Trophoblast cell (in vitro differentiated cells and primary cell): ENCODE results near the gene KCNMA1.

Experiments
- DNase-seq, 2 donors: peaks; one replicate each; pipeline ENCODE4 v3.0.0-alpha.2; 2016
- H2AFZ ChIP-seq: 2 replicates; pipeline ENCODE4 v1.6.1; 2013; ENCODE audit warnings: low read length, moderate library complexity, mild to moderate bottlenecking; ENCODE audit not compliant: insufficient read depth, poor library complexity
- H2AK5ac ChIP-seq: 2 replicates; pipeline ENCODE4 v1.6.1; 2013; ENCODE audit warnings: mild to moderate bottlenecking, low read length
- H2BK120ac ChIP-seq: 2 replicates; pipeline ENCODE4 v1.6.1; 2013; ENCODE audit warnings: low read length, mild to moderate bottlenecking, moderate library complexity; ENCODE audit not compliant: insufficient read depth, poor library complexity
- H2BK12ac ChIP-seq: 2 replicates; pipeline ENCODE4 v1.6.1; 2013; ENCODE audit warnings: mild to moderate bottlenecking, low read length, moderate library complexity
- H2BK5ac ChIP-seq: 2 replicates; pipeline ENCODE4 v1.6.1; 2013; ENCODE audit warnings: low read length, low read depth, moderate library complexity, mild to moderate bottlenecking; ENCODE audit not compliant: poor library complexity
- H3K14ac ChIP-seq: 2 replicates; pipeline ENCODE4 v1.6.1; 2013; ENCODE audit warnings: mild to moderate bottlenecking, low read length
- H3K18ac ChIP-seq: 2 replicates; pipeline ENCODE4 v1.6.1; 2013; ENCODE audit warnings: mild to moderate bottlenecking, low read length
- H3K23ac ChIP-seq: 2 replicates; pipeline ENCODE4 v1.6.1; 2013; ENCODE audit warnings: low read length
- H3K27ac ChIP-seq: 2 replicates; pipeline ENCODE4 v1.5.1; 2013; ENCODE audit warnings: low read depth, mild to moderate bottlenecking, inconsistent platforms, low read length, moderate library complexity
- H3K27me3 ChIP-seq: 2 replicates; pipeline ENCODE4 v1.6.1; 2013; ENCODE audit warnings: inconsistent platforms, mild to moderate bottlenecking, low read length, moderate library complexity; ENCODE audit not compliant: insufficient read depth
- H3K36me3 ChIP-seq, 2 experiments: 1 replicate in 1 of 2; 2 replicates in 1 of 2; pipeline ENCODE4 v1.6.1; 2013; ENCODE audit warnings: low read length in 2 of 2, mild to moderate bottlenecking in 2 of 2, moderate library complexity in 1 of 2; ENCODE audit not compliant: insufficient read depth in 2 of 2, control insufficient read depth in 1 of 2
- H3K4ac ChIP-seq: 2 replicates; pipeline ENCODE4 v1.6.1; 2013; ENCODE audit warnings: low read depth, mild to moderate bottlenecking, low read length, moderate library complexity
- H3K4me1 ChIP-seq, 2 experiments: 1 replicate in 1 of 2; 2 replicates in 1 of 2; pipeline ENCODE4 v1.6.1; 2013; ENCODE audit warnings: low read length in 2 of 2, mild to moderate bottlenecking in 2 of 2, moderate library complexity in 1 of 2; ENCODE audit not compliant: insufficient read depth in 2 of 2, control insufficient read depth in 1 of 2
- H3K4me2 ChIP-seq: 2 replicates; pipeline ENCODE4 v1.6.1; 2013; ENCODE audit warnings: inconsistent platforms, mild to moderate bottlenecking, low read length, moderate library complexity
- H3K4me3 ChIP-seq: 2 replicates; pipeline ENCODE4 v1.5.1; 2013; ENCODE audit warnings: mild to moderate bottlenecking, low read depth, low read length, inconsistent platforms
- H3K79me1 ChIP-seq: one replicate; pipeline ENCODE4 v1.6.1; 2013; ENCODE audit warnings: low read length
- H3K79me2 ChIP-seq: 2 replicates; pipeline ENCODE4 v1.6.1; 2013; ENCODE audit warnings: low read length, mild to moderate bottlenecking; ENCODE audit not compliant: control insufficient read depth, insufficient read depth, poor library complexity
- H3K9ac ChIP-seq: 2 replicates; pipeline ENCODE4 v1.6.1; 2013; ENCODE audit warnings: mild to moderate bottlenecking, low read length
- H3K9me3 ChIP-seq: 2 replicates; pipeline ENCODE4 v1.6.1; 2013; ENCODE audit warnings: low read depth, mild to moderate bottlenecking, control low read depth, inconsistent platforms, low read length; ENCODE audit not compliant: insufficient read depth
- H4K12ac ChIP-seq: 2 replicates; pipeline ENCODE4 v1.6.1; 2013; ENCODE audit warnings: low read depth, mild to moderate bottlenecking, low read length, moderate library complexity
- H4K8ac ChIP-seq: 2 replicates; pipeline ENCODE4 v1.6.1; 2013; ENCODE audit warnings: low read depth, mild to moderate bottlenecking, low read length, moderate library complexity
- H4K91ac ChIP-seq: one replicate; pipeline ENCODE4 v1.6.1; 2013; ENCODE audit warnings: low read depth, mild to moderate bottlenecking, low read length, moderate library complexity
- WGBS: extraction: QIAGEN DNeasy Blood & Tissue Kit; methylation state at CpG from one replicate; pipeline ENCODE4 v1.1.7; 2013; ENCODE audit warnings: missing lambda C conversion rate; ENCODE audit not compliant: insufficient read length, insufficient coverage; ENCODE audit errors: extremely low coverage; 5-methylcytosine and 5-hydroxymethylcytosine counted together

The KCNMA1 gene

DNA sequence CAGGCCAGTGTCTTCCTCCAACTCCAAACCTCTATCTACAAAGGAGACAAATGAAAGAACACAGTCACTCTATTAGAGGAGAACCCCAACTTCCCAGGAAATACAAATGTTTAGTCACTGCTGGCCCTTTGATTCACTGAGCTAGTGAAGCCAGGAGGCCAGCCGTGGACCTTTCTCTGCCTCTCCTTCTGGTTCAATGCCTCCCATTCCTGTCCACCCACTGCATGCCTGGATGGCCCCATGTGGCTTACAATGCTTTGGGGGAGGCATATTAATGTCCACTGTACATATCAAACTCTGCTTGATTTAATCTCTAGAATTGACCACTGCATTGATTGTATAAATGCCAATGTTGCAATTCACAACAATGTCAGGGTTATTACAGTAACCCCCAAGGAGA, 687.3 kb downstream of the KCNMA1 start:
- Histone ChIP-seq H3K4me1 (no peaks in the 10 kb centered on the region), H2AFZ (no peak overlapping the region), H3K27me3 (no peaks in the 10 kb centered on the region), H3K4me3 (no peak overlapping the region), H3K4me2 (no peak overlapping the region), H3K4ac (no peak overlapping the region), H3K14ac (no peak overlapping the region), H3K18ac (no peak overlapping the region), H4K12ac (no peak overlapping the region), H2AK5ac (no peak overlapping the region), H3K23ac (no peak overlapping the region), H4K91ac (no peak overlapping the region), H3K9me3 (no peaks in the 10 kb centered on the region), H4K8ac (no peak overlapping the region), H2BK12ac (no peak overlapping the region), H3K79me1 (no peaks in the 10 kb centered on the region), H3K36me3 (peaks cover 7 to 31% of the 10 kb centered on the region in 2 experiments), H2BK120ac (no peak overlapping the region), H3K27ac (no peak overlapping the region), H2BK5ac (no peak overlapping the region), H3K9ac (no peak overlapping the region), H3K79me2 (no peaks in the 10 kb centered on the region)
- WGBS = no CpG with 5 or more reads among the region's 1 CpG
- DNase-seq = no peak

GRCh38 chr10:76946270-76946669, 691.3 kb downstream of the KCNMA1 start:
- no peak overlapping the region for H2BK12ac ChIP-seq
- no peak overlapping the region for H3K18ac ChIP-seq
- H3K23ac ChIP-seq = no peak overlapping the region
- no peak overlapping the region for H3K4ac ChIP-seq
- no peak overlapping the region for H3K4me3 ChIP-seq
- no peak overlapping the region for H4K12ac ChIP-seq
- no peak overlapping the region for H2BK5ac ChIP-seq
- H3K4me1 ChIP-seq = no peaks in the 10 kb centered on the region
- no peak overlapping the region for H4K91ac ChIP-seq
- no peaks in the 10 kb centered on the region for H3K27me3 ChIP-seq
- no peaks in the 10 kb centered on the region for H3K79me1 ChIP-seq
- H3K79me2 ChIP-seq = no peaks in the 10 kb centered on the region
- no peak for DNase-seq
- no peaks in the 10 kb centered on the region for H3K9me3 ChIP-seq
- no peak overlapping the region for H3K27ac ChIP-seq
- H2BK120ac ChIP-seq = no peak overlapping the region
- no peak overlapping the region for H3K4me2 ChIP-seq
- H2AK5ac ChIP-seq = no peak overlapping the region
- H3K36me3 ChIP-seq = peaks cover 12 to 43% of the 10 kb centered on the region in 2 experiments
- H3K9ac ChIP-seq = no peak overlapping the region
- no CpG with 5 or more reads among the region's 1 CpG for WGBS
- H2AFZ ChIP-seq = no peak overlapping the region
- no peak overlapping the region for H4K8ac ChIP-seq
- no peak overlapping the region for H3K14ac ChIP-seq

- Histone ChIP-seq H2BK5ac (no peak overlapping the region), H3K27me3 (no peaks in the 10 kb centered on the region), H3K79me1 (no peaks in the 10 kb centered on the region), H3K23ac (no peak overlapping the region), H3K4me2 (no peak overlapping the region), H3K27ac (no peak overlapping the region), H3K4ac (no peak overlapping the region), H3K4me1 (no peaks in the 10 kb centered on the region), H4K8ac (no peak overlapping the region), H3K9ac (no peak overlapping the region), H2AFZ (no peak overlapping the region), H3K18ac (no peak overlapping the region), H3K4me3 (no peak overlapping the region), H2AK5ac (no peak overlapping the region), H3K36me3 (peaks cover 12 to 43% of the 10 kb centered on the region in 2 experiments), H3K14ac (no peak overlapping the region), H3K9me3 (no peaks in the 10 kb centered on the region), H2BK120ac (no peak overlapping the region), H2BK12ac (no peak overlapping the region), H4K91ac (no peak overlapping the region), H3K79me2 (no peaks in the 10 kb centered on the region), H4K12ac (no peak overlapping the region)
- no peak for DNase-seq
- WGBS = no CpG with 5 or more reads among the region's 5 CpGs
These were observed 692.4 kb downstream of the KCNMA1 start for GRCh38 chr10:76945166-76945565.

DNA sequence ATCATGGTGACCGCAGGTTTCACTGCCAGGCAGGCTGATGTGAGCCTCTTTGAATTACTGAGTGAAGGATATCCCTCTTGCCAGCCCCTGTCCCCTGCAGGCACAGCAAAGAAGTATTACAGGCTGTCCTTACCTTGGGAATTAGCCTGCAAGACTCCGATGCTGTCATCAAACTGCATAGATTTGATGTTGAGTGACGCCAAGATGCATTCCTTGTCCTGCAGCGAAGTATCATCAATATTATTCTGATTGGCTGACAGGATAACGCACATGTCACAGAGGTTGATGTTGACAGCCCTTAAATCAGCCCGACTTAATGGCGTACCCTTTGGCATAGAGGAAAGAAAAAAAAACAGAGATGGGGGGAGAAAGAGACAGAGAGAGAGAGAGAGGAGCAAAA, 693.0 kb downstream of the KCNMA1 start:
- no CpG with 5 or more reads among the region's 7 CpGs for WGBS
- no peak overlapping the region for H3K27ac ChIP-seq

More for the DNA sequence above, 693.0 kb downstream of the KCNMA1 start:
- Histone ChIP-seq H2AK5ac (no peak overlapping the region), H3K27me3 (no peaks in the 10 kb centered on the region), H3K4me1 (no peaks in the 10 kb centered on the region), H4K91ac (no peak overlapping the region), H3K9ac (no peak overlapping the region), H2BK12ac (no peak overlapping the region), H3K79me1 (no peaks in the 10 kb centered on the region), H3K9me3 (no peaks in the 10 kb centered on the region), H3K79me2 (no peaks in the 10 kb centered on the region), H4K12ac (no peak overlapping the region), H3K14ac (no peak overlapping the region), H2AFZ (no peak overlapping the region), H4K8ac (no peak overlapping the region), H3K4ac (no peak overlapping the region), H3K36me3 (peaks cover 12 to 43% of the 10 kb centered on the region in 2 experiments), H3K18ac (no peak overlapping the region), H2BK120ac (no peak overlapping the region), H2BK5ac (no peak overlapping the region), H3K4me2 (no peak overlapping the region), H3K23ac (no peak overlapping the region), H3K4me3 (no peak overlapping the region)
- DNase-seq = no peak
